CD4-positive, alpha-beta T cell treated with Interferon alpha-2 for 1 hour (primary cell): Measurements from ENCODE around the gene ASXL1.

Experiments
- DNase-seq, 2 donors: peaks; one replicate each; pipeline ENCODE4 v3.0.0-alpha.2; 2020 to 2022

The ASXL1 gene

DNA sequence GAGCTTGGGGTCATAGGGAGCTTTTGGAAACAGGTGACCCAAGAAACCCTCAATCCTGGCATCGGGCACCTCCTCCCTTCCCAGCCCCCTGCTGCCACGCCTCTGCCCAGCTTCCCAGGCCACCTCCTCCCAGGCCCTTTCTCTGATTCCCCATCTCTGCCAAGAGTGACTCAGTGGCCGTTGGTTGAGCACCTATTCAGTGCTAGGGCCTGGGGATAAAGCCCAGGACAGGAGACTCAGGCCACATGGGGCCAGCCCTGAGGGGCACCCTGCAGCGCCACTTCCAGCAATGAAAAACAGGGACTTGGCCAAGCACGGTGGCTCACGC, 110.1 kb downstream of the ASXL1 start:
- no peak for DNase-seq

DNA sequence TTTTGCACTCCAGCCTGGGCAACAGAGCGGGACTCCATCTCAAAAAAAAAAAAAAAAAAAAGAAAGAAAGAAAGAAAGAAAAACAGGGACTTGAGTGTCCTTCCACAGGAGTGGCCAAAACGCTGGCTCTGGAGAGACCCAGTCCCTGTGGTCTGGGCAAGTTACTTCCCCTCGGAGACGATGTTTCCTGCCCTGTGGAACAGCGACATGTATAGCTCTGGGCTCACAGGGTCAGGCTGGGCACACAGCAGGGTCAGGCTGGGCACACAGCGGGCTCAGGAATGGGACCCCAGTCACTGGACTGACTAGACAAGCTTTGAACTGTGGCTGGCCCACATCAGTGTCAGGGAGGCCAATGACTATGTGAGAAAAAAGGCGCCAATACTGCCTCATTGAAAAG, 110.7 kb downstream of the ASXL1 start:
- DNase-seq, result no peak

DNA sequence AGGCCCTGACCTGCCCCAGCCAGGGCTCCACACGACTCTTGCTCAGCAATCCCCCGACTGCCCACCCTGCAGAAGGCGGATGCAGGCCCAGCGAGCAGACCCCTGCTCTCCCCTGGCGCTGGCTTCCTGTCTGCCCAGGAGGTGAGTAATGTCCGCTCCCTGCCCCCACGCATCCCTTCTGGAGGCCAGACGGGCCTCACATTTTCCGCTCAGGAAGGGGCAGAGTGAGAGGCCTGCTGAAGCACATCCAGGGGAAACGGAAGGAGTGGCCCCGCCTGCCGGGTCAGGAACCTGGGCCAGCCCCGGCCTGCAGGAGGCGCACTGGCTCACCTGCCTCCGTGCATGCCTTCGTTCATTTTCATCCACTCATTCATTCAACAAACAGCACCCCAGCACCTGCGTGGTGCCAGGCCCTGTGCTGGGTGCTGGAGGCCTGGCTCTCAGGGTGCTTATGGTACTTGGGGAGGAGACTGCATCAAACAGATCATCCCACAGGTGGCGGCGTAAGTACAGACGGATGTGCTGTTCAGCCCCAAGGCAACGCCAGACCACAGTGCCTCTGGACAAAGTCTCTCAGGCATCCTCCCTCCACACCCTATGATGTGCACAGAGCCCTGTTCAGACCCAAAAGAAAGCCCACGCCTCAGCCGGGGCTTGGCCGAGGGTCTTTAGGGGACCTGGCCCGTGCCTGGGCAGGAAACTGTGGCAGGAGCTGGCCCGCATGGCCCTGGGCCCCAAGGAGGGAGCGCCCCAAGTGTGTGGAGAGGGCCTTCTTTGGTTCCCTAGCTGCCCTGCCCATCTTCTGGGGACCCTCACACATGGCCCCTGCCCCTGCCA, 112.1 kb downstream of the ASXL1 start:
- peak in 1 of 2 donors; percentile 28 for DNase-seq

DNA sequence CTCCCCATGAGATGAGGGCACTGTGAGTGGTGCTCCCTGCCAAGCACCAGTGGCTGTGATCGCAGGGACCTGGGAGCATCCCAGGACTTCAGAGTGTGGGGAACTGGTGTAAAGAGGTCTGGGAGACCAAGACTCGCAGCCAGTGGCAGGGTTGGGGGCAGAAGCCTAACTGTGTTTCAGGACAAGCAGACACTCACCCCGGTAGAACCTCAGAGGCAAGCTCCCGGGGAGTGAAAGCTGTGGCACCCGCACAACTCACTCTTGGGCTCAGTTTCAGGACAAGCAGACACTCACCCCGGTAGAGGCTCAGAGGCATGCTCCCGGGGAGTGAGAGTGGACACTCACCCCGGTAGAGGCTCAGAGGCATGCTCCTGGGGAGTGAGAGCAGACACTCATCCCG, 112.8 kb downstream of the ASXL1 start:
- DNase-seq, result no peak

DNA sequence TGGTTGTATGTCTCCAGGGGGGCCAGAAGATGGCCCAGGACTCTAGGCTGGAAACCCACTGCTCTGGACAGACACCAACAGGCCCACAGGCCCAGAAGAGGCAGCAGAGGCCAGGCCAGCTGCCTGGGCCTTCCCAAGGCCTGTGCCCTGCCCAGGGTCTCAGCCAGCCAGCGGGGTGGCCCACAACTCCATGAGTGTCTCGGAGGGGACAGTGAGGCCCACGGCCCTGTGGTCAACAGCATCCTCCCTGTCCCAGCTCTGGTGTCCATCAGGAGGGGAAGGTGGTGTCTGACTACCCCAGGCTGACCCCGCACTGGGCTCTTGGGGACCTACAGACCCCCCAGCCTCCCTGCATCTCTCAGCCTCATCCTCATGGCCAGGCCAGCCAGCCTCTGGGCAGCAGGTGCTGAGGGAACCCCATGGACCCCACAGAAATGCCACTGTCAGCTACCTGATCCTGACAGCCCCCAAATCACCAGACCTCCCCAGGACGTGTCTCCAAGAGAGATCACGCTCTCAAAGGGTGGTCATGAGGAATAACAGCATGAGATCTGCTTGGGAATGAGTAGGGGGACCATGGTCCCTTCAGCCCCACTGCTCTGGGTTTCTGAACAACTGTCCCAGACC, 114.6 kb downstream of the ASXL1 start:
- no peak for DNase-seq

DNA sequence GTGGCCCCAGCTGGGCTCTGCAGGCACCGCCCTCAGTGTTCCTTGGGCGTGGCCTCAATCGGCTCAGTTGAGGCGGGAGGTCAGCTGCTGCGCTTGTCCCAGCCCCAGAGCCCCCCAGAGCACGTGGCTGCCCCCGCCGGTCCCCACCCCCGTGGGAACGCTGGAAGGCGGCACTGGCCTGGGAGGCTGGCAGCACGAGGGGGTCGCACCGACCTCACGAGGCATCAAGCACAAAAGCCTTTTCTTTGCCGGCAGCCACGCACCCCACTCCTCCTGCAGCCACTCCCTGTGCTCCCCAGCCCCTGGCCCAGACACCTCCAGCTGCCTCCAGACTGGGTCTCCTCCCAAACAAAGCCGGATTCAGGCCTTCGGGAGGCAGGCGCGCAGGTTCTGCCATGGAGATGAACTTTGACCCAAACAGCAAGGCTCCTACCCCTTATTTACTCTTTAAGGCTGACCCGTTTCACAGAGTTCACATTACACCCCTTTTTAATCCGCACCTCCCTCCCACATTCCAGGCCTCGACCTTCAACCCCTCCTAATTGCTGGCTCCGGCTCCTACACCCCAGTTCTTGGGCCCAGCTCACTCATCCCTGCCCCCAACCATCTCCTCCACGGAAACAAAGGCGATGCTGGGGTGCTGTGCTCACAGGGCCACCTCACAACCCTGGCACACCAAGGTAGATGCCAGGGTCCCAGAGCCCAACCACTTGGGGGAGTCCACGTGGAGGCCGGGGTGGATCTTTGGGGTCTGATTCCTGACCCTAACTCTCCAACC, 115.3 kb downstream of the ASXL1 start:
- DNase-seq, result no peak

DNA sequence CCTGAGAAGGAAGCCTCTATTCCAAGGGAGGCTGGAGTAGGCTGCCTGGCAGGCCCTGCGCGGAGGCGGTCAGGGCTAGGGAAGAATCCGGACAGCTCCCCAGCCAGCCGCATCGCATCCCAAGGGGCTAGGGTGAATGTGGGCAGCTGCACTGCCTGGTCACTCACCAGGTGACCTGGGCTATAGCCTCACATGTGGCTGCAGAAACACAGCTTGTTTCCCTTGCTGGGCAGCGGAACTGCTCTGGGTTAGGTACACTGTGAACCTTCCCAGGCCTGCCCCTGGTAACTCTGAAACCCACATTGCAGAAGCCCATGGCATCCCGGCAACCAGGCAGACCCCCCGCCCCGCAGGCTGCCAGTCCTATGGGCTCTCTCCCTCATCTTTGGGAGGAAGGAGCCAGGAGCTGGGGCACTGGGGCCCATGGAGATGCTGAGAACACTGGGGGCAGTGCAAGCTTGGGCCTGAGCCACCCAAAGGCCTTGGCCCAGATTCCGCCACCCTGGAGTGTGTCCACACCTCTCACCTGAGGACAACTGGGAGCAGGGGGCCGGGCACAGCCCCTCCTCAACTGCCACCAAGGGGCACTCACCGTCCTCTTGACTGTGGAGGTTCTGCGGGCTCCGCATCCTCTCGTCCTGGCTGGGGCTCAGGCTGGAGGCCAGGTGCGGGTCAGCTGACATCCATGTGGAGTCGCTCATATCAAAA, 116.0 kb downstream of the ASXL1 start:
- DNase-seq, result no peak

DNA sequence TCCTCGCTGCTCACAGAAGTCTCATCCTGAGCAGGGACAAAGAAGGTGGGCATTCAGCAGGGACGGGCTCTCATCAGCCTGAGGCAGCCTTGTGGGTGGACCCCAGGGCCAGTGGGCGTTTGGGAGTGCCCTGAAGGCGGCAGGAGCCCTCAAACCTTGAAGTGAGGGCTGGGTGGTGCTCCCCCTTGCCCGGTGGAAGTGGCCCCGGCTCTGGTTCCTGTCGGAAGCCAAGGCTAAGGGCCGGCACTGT, 116.5 kb downstream of the ASXL1 start:
- DNase-seq, result no peak

DNA sequence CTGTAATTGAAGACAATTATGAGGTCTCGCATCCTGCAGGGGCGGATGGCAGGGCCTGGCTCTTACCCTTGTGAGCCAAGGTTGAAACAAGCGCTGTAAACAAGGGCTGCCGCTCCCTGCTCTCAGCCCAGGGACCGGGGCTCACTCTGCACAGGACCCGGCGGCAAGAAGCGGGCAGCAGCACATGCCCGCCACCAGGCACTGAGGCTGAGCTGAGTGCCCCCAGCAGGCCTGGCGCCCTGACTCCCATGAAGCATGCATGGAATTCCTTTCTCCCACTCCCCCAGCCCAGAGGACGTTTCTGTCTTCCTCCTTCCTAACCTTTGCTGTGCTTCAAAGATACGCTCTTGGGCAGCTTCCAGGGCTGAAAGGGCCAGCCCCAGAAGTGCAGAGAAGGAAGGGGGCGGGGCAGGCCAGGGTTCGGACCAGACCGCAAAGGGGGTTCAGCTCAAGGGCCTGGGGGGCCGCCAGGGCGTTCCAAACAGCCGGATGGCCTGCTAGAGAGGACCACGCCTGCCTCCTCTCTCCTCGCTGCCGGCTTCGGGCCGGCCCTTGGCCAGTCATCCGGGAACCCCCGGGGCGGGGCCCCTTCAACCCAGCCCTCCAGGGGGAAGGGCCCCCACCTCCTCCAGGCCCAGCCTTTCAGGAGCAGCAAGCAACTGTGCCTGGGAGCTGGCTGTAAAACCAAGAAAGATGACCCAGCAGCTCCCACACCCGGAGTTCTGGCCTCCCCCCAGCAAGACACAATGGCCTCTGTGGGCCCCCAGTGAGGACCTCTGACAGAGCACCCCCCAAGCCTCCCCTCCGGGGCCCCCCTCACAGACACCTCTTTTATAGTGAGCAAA, 117.1 kb downstream of the ASXL1 start:
- peak in 1 of 2 donors; percentile 15 for DNase-seq

DNA sequence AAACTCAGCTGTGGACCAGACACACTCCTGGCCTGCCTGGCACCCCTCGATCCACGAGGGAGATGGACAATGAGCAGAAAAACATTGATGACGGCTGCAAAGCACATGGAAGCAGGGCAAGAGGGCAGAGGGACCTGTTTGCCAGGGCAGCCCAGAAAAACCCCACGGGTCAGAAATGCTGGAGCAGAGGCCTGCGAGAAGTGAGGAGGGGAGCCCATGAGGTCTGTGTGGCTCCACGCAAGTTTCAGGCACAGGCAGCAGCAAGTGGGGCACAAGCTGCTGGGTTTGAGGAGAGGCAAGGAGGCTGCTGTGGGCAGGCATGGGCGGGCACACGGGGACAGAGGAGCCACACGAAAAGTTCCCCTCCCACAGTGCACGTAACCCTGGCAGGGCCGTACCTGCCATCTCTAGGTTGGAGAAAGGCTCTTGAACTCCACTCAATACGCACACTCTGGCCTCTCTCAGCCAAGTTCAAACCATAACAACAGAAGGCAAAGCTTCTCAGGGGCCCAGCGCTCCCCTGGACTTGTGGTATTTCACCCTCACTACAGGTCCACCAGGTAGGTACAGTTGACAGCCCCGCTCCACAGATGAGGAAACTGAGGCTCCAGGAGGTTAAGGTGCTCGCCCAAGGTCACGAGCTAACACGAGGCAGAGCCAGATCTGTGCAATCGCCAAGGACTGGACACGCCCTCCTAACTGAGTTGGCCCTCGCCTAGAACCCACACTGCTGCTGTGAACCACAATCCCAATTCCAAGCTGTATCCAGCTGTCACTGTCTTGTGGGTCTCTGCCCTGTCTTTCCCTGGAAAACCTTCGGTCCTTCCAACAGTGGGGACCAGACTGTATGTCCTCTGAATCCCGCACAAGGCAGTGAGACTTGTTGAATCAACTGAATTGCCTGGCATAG, 118.8 kb downstream of the ASXL1 start:
- no peak for DNase-seq

DNA sequence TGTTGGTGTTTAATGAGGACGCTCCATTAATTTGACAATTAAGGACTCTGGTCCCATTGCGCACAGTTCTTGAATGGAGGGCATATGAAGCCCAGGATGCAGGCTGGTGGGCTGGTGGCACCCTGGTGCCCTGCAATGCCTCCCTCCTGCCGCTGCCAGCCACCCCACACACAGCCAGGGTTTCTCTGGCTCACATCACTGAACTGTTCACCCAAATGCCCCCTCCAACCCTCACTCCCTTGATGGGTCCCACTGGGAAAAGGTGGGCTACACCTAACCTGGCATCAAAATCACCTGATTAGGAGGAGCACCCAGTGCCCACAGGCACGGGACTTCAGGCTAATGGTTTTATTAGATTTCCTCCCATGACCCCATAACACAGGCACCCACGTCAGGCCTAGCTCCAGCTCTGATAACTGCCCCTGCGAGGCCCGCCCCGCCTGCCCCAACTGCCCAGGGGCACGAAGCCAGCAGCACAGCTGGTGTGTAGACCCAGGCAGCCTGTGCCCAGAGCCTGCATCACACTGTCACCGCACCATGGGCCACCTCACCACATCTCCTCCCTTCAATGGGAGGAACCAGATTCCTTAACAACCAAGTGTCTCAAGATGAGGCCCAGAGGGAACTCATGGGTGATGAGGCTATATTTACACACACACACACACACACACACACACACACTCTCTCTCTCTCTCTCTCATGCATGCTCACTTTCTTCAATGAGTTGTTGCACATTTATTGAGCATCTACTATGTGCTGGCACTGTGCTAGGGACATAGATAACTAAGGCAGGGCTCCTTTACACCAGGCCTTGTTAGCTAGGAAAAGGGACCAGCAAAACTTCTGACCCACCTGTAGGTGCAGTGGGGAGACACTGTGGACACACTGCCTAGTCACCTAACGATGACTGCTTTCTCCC, 119.7 kb downstream of the ASXL1 start:
- no peak for DNase-seq

DNA sequence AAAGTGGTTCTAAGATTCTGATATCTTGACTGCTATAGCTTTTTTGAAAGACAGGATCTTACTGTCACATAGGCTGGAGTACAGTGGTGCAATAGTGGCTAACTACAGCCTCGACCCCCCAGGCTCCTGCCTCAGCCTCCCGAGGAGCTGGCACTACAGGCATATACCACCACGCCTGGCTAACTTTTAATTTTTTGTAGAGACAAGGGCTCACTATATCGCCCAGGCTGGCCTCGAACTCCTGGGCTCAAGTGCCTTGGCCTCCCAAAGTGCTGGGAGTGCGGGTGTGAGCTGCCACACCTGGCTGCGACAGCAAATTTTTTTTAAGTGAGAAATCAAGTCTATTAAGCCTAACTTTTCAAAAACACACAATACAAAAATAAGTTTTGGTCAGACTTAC, 120.4 kb downstream of the ASXL1 start:
- DNase-seq, result no peak

DNA sequence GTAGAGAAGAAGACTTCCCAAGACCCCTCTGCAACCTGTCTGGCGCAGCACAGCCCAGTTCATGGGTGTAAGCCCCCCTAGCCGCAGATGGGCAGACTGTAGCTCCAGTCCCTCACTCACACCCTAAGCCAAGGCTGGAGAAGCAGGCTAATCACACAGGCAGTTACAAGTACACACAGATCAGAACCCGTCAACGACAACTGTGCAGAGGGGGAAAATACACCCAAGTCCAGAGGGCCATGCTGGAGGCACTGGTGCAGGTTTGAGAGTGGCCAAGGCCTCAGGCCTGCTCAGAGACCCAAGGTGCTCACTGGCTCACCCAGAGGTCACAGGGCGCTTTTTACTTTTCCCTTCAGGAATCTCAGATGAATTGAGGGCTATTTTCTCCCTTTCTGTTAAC, 120.9 kb downstream of the ASXL1 start:
- no peak for DNase-seq

DNA sequence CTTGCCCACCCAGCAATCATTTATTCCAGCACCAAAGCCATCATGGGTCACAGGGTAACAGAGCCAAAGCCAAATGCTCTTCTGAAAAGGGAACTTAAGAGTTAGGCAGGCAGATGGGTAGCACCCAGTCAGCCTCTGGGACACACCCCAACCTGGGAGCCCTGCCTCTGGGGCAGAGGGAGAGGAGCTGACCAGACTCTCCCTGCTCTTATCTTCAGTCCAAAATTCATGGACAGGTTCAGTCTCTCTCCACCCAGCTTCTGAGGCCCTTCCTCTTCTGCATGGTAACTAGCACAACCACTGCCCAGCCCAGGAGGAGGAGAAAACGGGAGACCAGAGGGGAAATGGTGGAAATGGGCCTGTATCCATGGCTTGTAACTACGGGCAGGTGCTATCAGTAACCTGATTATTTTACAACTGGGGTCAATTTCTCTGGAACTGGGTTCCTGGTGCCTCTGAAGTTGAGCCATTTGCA, 121.6 kb downstream of the ASXL1 start:
- DNase-seq, result no peak

DNA sequence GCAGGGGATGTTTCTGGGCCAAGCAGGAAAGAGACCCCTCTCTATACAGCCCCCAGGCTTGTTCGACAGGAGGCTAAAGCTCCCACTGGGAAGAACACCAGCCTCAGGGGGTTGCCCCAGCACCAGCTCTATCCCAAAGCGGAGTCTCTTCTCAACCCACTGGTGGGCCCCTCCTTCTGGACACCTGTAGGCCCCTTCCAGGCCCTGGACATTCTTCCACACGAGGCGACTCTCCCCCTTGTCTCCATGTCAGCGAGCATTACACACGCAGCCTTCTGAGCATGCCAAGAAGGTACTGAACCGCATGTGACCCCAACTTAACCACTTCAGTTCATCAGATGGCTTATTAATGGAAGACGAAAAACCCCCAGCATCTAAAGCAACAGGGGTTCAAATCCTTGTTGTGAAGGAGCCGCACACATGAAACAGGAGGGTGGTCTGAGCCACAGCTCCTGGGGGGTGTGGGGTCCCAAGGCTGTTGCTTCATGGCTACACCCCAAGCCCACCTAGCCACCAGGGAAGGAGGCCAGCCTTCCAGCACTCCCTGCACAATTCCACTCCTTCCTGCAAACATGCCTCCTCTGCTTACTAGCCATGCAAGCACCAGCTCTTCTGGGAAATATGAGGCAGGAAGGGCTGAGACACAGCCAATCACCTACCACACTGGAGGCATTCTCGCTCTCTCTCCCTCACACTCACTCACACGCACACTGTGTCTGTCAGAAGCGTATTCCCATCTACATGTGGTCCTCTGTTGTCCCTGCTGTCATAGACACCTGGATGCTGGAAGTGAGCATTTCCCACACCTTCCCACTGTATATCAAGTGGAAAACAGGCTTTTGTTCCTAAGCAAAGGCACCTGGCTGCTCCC, 122.5 kb downstream of the ASXL1 start:
- DNase-seq, result no peak

DNA sequence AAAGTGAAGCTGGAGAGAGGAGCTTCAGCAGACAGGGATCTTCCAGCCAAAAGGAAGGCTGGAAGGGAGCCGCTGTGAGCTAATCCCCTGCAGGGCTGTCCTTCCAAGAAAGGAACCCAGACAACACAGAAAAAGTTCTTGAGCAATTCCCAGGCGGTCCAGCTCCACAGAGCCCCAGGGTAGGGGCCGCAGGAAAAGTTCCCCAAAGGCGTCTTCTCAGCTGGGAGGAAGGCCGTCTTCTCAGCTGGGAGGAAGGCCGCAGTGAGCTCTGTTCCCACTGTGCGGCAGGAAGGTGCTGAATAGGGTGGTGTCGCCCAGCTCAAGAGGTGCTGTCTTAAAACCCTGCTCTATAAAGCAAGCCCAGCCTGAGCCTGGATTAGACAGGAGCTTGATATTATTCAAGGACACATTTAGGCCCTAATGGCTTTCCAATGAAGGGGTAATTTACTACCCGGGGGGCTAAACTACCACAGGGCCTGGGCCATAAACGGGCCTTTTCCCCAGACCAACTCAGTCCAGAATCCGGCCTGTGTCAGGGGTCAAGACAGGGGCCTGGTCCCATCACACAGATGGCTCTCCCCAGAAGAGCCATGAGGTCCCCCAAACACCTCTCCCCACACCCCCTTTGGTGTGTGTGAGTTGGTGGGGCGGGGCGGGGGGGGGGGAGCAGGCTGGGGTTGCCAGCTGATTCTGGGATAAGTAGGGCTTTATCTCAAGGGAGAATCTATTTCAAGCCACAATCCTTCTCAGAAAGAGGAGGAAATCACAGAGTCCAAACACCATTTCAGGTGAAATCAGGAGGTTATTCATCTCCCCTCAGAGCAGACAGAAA, 123.4 kb downstream of the ASXL1 start:
- no peak for DNase-seq

DNA sequence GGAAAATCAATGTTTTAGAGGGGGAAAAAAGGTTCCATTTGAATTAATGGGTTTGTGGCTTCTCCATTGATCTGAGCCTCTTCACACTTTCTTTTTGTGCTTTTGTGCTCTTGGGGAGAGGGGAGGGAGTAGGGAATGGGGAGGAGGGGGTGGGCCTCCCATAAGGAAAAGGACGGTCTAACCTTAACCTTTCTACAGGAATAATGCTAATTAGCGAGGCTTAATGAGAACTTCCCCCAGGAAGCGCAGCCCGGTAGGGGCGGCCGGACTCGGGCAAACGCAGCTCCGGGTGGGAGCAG, 124.0 kb downstream of the ASXL1 start:
- no peak for DNase-seq

DNA sequence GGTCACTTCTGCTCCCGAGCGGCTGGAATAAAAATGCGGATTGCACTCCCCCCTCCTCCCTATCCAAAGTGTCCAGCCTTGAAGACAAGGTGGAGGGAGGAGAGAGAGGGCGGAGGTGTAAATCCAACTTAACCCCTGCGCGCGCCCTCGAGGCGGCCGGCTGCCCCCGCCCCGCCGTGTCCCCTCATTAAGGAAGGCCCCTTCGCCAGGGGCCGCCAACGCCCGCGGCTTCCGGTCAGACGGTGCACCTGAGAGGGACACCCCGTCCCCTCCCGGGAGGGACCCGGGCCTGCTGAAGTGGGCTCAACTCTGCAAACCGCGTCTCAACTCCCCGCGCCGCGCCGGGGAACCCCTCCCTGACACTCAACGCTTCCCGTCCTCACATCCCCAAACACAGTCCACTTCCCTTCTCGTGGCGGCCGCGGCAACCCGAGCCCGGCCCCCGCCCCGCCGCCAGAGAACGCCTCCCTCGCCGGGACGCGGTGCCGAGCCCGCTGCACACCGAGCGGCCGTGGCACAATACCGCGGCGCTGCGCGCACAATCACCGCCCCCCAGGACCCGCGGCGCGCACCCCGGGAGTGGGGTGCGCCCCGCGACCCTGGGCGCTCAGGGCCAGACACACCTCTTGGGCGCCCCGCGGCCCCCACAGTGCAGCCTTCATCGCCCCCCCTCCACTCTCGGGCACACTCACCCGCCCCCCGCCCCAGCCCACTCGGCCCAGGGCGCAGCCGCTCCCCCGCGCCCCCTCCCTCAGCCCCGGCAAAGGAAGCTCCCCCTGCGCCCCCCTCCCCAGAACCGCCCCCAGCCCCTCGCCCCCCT, 124.5 kb downstream of the ASXL1 start:
- peak; percentile 22 to 42 for DNase-seq
